22Rv1 (cell line): ENCODE results near the gene AMBRA1.

Source experiments
- ZFX ChIP-seq: fragments of 450-650 bp; IDR thresholded peaks from 2 replicates; pipeline ENCODE4 v1.6.1; 2017; ENCODE audit warnings: antibody characterized with exemption, borderline replicate concordance
- TF ChIP-seq, protein P1 (sequence below): fragments of 450-650 bp; IDR thresholded peaks from 2 replicates; pipeline ENCODE4 v1.5.1; 2017; ENCODE audit warnings: mild to moderate bottlenecking

DNA sequence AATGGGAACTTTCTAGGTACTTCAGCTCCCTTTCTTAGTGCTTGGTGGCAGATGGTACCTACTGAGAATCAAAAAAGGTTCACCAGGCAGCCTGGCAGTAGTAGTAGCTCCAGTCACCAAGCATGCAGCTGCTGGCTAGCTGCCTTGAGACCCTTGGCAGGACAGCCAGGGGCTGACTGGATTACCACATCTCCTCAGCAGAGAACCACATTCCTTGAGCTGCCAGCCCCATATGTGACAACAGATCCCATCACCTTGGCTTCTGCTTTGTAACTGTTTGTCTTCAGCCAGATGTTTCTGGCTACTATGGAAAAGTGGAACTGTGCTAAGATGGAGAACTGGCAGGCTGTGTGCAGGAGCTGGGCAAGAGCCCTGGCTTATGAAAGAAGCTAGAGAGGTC lies 162.6 kb downstream of the AMBRA1 start:
- TF ChIP-seq, protein P1, sequence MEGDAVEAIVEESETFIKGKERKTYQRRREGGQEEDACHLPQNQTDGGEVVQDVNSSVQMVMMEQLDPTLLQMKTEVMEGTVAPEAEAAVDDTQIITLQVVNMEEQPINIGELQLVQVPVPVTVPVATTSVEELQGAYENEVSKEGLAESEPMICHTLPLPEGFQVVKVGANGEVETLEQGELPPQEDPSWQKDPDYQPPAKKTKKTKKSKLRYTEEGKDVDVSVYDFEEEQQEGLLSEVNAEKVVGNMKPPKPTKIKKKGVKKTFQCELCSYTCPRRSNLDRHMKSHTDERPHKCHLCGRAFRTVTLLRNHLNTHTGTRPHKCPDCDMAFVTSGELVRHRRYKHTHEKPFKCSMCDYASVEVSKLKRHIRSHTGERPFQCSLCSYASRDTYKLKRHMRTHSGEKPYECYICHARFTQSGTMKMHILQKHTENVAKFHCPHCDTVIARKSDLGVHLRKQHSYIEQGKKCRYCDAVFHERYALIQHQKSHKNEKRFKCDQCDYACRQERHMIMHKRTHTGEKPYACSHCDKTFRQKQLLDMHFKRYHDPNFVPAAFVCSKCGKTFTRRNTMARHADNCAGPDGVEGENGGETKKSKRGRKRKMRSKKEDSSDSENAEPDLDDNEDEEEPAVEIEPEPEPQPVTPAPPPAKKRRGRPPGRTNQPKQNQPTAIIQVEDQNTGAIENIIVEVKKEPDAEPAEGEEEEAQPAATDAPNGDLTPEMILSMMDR = no peak
- TF ChIP-seq ZFX = no peak
